ENCODE measurements around the gene ADCY3. TPM values are rescaled to one million over a fixed set of nuclear protein-coding genes. Genes with fewer than 3 reads are reported as not detected.

Gene ADCY3
- total and polyA plus RNA-seq, 9 of the 15 experiments (the other 6 are each of a cell fraction or from before 2014, with no cell fraction given): 1.5 to 54.8 (median 26.3) TPM

DNA sequence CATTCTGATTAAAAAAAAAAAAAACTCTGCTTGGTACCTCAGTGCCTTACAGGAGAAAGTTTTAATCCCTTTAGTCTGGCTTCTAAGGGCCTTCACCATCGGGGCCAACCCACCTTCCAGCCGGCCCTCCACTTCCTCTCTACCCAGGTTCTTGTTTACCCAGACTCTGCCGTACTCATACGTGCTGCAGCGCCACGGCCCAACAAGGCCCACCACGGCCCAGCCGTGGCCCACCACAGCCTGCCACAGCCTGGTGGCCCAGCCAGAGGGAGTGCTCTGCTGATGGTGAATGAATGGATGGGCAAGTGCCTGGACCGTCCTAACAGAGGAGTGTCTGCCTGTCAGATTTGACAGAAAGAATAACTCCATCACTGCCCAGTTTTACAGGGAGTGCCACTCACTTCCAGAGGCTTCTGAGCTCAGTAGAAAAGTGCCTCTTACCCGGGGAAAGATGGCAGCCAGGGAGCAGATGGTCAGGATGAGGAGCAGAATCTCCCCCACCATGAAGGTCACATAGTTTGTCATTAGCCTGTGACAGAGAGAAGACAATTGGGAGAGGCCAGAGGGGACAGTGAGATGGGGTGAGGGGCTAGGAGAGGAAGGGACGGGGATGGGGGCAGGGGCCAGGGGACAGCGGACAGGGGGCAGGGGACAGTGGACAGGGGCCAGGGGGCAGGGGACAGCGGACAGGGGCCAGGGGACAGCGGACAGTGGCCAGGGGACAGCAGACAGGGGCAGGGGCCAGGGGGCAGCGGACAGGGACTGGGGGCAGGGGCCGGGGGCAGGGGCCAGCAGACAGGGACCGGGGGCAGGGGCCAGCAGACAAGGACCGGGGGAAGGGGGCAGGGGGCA lies 88.6 kb downstream of the ADCY3 start:
- in situ Hi-C loops (cut with MboI): no loop called here
- CTCF ChIA-PET (ENCODE audit: low intra/inter-chr PET ratio): no interaction called here
- BruUV-seq (replicated peaks): no TSS peak

More for the DNA sequence above, 88.6 kb downstream of the ADCY3 start:
- Histone ChIP-seq H3K79me2 (ENCODE audit: control insufficient read depth, insufficient read depth, low read length) (no peaks in the 10 kb centered on the region), H3K36me3 (ENCODE audit: control insufficient read depth, insufficient read depth, low read length) (peaks cover 52% of the 10 kb centered on the region; the same call in 2 of the 3 replicates), H3K27ac (ENCODE audit: extremely low read depth, low read depth, low read length) (no peak overlapping the region), H3K4me2 (ENCODE audit: insufficient read depth, low read length) (no peak overlapping the region), H2AFZ (ENCODE audit: low read depth, low read length) (no peak overlapping the region), H3K9ac (ENCODE audit: insufficient read depth in 1 of 2, low read depth in 2 of 2, low read length in 2 of 2) (no peak overlapping the region), H3K4me1 (replicated peaks in 1 of 2; ENCODE audit: control insufficient read depth in 2 of 2, insufficient read depth in 2 of 2, low read length in 2 of 2) (peaks cover 0 to 5% of the 10 kb centered on the region in 2 experiments; a peak in 2 of 5 replicates), H3K4me3 (no peak overlapping the region), H3K9me1 (ENCODE audit: control insufficient read depth, insufficient read depth, low read length) (no peaks in the 10 kb centered on the region), H3K9me3 (replicated peaks; ENCODE audit: control insufficient read depth, insufficient read depth, low read depth, low read length) (no peaks in the 10 kb centered on the region), H4K20me1 (replicated peaks; ENCODE audit: control insufficient read depth, insufficient read depth, low read length) (no peaks in the 10 kb centered on the region), H3K27me3 (ENCODE audit: control insufficient read depth in 2 of 2, insufficient read depth in 2 of 2, low read length in 2 of 2) (no peaks in the 10 kb centered on the region)
- POLR2A ChIA-PET: no interaction called here
- TF ChIP-seq POLR2G (IDR thresholded peaks at IDR 0.05; ENCODE audit: low read depth, low read length) (0 out of 2 replicates have a peak, but pooled peaks have one; percentile 20), ZNF282 (CRISPR knock-in tag; IDR thresholded peaks at IDR 0.05) (no peak), RB1 (IDR thresholded peaks at IDR 0.05; ENCODE audit: low read depth) (no peak)
- TF ChIP-seq, protein P1, sequence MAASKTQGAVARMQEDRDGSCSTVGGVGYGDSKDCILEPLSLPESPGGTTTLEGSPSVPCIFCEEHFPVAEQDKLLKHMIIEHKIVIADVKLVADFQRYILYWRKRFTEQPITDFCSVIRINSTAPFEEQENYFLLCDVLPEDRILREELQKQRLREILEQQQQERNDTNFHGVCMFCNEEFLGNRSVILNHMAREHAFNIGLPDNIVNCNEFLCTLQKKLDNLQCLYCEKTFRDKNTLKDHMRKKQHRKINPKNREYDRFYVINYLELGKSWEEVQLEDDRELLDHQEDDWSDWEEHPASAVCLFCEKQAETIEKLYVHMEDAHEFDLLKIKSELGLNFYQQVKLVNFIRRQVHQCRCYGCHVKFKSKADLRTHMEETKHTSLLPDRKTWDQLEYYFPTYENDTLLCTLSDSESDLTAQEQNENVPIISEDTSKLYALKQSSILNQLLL (CRISPR knock-in tag; IDR thresholded peaks at IDR 0.05; ENCODE audit: borderline replicate concordance): no peak
- no peak for DNase-seq (ENCODE audit: extremely low read depth in 1 of 4, low spot score in 3 of 4)
- intact Hi-C loops (cut with micrococcal nuclease): no loop called here
- no peak for ATAC-seq
- FAIRE-seq: no peak
- WGBS (ENCODE audit: insufficient coverage, low coverage, missing lambda C conversion rate): 81% methylated on average over 10 of the region's 18 CpGs
